ENCODE results near the gene ATP2A3. TPM values are rescaled to one million over a fixed set of nuclear protein-coding genes. Genes with fewer than 3 reads are reported as not detected.

The ATP2A3 gene
- total RNA-seq: 10 to 100 TPM; 92.6 to 98.3 TPM

DNA sequence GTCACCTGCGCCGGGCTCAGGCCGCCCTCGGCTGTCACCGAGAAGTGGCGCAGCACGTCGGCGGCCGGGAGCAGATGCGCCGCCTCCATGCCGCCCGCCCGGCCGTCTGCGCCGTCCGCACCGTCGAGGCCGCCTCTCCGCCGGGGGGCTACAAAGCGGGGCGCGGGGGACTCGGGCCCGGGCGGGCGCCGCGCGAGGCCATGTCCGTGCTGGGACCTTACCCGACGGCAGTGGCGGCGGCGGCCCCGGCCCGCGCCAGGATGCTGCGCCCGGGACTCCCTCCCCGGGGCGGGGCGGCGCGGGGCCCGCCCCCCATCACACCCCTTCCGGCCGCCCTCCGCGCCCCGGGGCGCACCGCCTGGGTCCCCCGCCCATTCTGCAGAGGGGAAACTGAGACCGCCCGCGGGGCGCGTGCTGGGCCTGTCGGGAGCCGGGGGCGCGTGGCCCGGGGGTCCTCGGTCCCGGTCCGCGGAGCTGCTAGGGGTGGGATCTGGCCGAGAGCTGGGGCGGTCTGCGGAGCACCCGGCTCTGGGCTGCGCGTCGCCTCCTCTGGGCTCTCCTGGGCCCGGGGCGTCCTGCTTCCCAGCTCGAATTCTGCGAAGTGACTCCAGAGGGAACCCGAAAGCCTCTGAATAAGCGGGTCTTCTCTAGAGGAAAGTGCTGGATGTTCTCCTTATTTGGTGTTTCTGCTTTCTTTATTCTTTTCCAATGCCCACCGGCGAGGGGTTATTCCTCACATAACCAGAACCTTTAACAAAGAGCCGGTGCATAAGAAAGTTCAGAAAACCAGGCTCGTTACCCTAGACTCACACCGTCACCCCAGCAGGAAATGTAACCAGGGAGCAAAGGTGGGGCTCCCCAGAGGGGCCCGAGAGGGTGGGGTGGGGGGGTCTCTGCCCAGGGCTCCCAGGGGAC lies at the start of gene ATP2A3:
ATP2A3 (minus strand) TSS at position 235 of the 915 bp plus-strand sequence; CDS start at position 89, 146 bp downstream.
- Mint-ChIP-seq H3K27ac (peak within 1 kb of the TSS; percentile 93), H3K9me3 (ENCODE audit: low read depth) (no peaks in the 10 kb centered on the region), H3K36me3 (ENCODE audit: low read depth) (peaks cover 4% of the 10 kb centered on the region), H3K4me3 (peak within 1 kb of the TSS; percentile 86), H3K4me1 (peaks cover 48% of the 10 kb centered on the region), H3K27me3 (no peaks in the 10 kb centered on the region)
- intact Hi-C loops (cut with DNase I, micrococcal nuclease): loop anchor here (1.0 to 10.0 kb wide), 17 partner anchors 20 to 1570 kb away; partner anchors contain the start of genes CYB5D2 (in 2 of the 2), ZZEF1 (in 2 of the 2), ARRB2 (in 1 of the 2) and CAMKK1 (in 1 of the 2)
- ATAC-seq (peak; percentile 70), DNase-seq (peak; percentile 87)
- ChIA-PET POLR2A (interaction anchor here (1.0 to 1.2 kb wide), 5 partner anchors 14 to 179 kb away, joined by 3 to 4 read pairs (median 3); partner anchors contain the start of genes CYB5D2 and ZZEF1), CTCF (interaction anchor here (0.6 to 2.8 kb wide), 8 partner anchors 15 to 244 kb away, joined by 3 to 17 read pairs (median 4); partner anchors contain the start of gene CAMKK1)

DNA sequence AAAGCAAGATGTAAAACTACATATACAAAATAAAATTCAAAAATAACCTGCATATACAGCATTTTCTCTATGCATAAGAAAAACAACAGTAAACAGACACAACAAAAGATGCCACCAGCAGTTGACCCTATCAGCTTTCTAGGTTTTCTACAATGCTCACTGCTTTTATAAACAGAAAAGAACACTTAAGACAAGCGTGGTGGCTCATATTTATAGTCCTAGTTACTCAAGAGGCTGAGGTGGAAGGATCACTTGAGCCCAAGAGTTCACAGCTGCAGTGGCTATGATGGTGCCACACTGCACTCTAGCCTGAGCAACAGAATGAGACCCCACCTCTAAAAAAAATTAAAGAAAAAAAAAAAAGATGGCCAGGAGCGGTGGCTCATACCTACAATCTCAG lies 46.5 kb upstream of the ATP2A3 start:
- Mint-ChIP-seq H3K27ac (no peak overlapping the region), H3K9me3 (ENCODE audit: low read depth) (no peaks in the 10 kb centered on the region), H3K36me3 (ENCODE audit: low read depth) (peaks cover 40% of the 10 kb centered on the region), H3K4me1 (no peaks in the 10 kb centered on the region), H3K4me3 (no peak overlapping the region), H3K27me3 (no peaks in the 10 kb centered on the region)
- ATAC-seq (no peak), DNase-seq (no peak)
- CTCF ChIA-PET: interaction anchor here (0.7 kb wide), 1 partner anchor 44 kb away, joined by 4 read pairs; no protein-coding TSS in a partner anchor
- POLR2A ChIA-PET: no interaction called here
- intact Hi-C loops (cut with DNase I, micrococcal nuclease): no loop called here

DNA sequence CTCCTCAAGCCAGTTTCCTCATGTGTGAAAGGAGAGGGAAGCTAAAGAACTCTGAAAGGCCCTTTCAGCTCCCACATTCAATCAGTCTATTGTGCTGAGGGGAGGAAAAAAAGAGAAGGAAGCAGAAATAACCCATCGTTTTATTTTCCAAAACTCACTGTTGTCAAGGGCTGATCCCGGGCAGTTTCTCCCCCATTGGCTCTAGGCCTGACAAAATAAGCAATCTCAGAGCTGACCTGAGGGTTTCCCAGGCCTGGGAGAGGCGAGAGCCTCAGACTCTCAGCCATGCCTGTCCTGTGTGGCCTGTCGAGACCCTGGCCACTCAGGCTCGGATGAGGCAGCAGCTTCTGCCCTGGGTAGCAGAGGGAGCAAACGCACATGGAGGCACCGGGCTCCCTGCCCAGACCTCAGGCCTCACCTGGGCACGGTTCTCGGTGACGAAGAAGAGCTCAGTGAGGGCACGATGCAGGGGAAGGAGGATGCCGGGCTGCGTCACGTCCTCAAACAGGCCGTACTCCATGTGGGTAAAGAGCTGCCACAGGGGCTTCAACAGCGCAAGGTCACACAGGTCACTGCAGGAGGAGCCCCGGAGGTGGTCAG lies 45.0 kb upstream of the ATP2A3 start:
- Mint-ChIP-seq H3K27ac (no peak overlapping the region), H3K4me3 (no peak overlapping the region), H3K4me1 (peaks cover 6% of the 10 kb centered on the region), H3K36me3 (ENCODE audit: low read depth) (peaks cover 31% of the 10 kb centered on the region), H3K27me3 (no peaks in the 10 kb centered on the region), H3K9me3 (ENCODE audit: low read depth) (no peaks in the 10 kb centered on the region)
- intact Hi-C loops (cut with DNase I, micrococcal nuclease): no loop called here
- DNase-seq (no peak), ATAC-seq (no peak)
- POLR2A ChIA-PET: no interaction called here
- CTCF ChIA-PET: interaction anchor here (0.5 to 2.3 kb wide), 3 partner anchors 25 to 95 kb away, joined by 3 to 11 read pairs (median 4); no protein-coding TSS in a partner anchor

DNA sequence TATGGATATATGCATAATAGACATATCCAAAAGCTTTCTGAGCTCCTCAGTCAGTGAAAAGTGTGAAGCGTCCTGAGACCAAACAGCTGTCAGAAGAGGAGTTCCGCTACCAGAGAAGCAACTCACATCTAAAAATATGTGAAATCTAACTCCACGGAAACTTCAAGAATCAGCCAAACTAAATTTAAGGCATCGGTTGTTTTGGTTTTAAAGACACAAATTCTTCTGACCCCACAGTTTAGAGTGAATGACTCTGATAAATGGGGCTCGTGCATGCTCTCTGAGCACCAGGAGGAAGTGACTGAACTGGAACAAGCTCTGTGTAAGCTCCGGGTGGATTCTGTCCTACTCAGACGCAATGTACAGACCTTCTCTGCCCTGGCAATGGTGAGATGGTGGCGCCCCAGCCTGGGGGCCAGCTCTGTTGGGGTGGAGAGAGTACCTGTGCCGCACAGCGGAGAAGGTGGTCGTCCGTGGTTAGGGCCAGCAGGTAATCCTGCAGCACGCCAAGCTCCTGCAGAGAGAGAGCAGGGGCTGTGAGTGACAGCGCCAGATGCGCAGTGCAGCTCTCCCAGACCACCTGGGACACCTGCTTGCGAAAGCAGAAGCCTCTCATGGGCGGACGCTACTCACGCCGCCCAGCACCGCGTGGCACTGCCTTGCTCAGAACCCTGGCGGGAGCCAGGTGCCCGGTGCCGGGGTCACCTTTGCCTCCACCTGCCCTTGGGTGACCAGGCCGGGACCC lies 44.4 kb upstream of the ATP2A3 start:
- DNase-seq (no peak), ATAC-seq (no peak)
- ChIA-PET CTCF (interaction anchor here (0.8 to 2.3 kb wide), 3 partner anchors 46 to 97 kb away, joined by 3 to 11 read pairs (median 3); no protein-coding TSS in a partner anchor), POLR2A (interaction anchor here (0.7 kb wide), 1 partner anchor 177 kb away, joined by 3 read pairs; no protein-coding TSS in a partner anchor)
- intact Hi-C loops (cut with DNase I, micrococcal nuclease): no loop called here
- Mint-ChIP-seq H3K4me3 (no peak overlapping the region), H3K27ac (no peak overlapping the region), H3K4me1 (peaks cover 6% of the 10 kb centered on the region), H3K36me3 (ENCODE audit: low read depth) (peaks cover 24% of the 10 kb centered on the region), H3K9me3 (ENCODE audit: low read depth) (no peaks in the 10 kb centered on the region), H3K27me3 (no peaks in the 10 kb centered on the region)

DNA sequence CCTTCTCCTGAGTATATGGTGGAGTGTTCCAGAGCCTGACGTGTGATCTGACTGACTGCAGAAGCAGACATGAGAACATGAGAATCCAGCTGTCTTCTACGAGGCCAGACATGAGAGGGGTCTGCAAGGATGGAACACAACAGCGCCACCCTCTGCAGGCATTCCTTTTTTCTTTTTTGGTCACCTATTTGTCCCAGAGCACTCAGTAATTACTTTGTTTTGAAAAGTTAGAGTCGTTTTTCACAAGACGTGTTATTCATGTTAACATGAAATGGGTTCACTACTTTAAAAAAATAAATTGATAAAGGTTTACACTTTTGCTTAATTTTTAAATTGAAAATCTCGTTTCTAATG lies 43.8 kb upstream of the ATP2A3 start:
- POLR2A ChIA-PET: interaction anchor here (0.7 kb wide), 1 partner anchor 178 kb away, joined by 3 read pairs; no protein-coding TSS in a partner anchor

DNA sequence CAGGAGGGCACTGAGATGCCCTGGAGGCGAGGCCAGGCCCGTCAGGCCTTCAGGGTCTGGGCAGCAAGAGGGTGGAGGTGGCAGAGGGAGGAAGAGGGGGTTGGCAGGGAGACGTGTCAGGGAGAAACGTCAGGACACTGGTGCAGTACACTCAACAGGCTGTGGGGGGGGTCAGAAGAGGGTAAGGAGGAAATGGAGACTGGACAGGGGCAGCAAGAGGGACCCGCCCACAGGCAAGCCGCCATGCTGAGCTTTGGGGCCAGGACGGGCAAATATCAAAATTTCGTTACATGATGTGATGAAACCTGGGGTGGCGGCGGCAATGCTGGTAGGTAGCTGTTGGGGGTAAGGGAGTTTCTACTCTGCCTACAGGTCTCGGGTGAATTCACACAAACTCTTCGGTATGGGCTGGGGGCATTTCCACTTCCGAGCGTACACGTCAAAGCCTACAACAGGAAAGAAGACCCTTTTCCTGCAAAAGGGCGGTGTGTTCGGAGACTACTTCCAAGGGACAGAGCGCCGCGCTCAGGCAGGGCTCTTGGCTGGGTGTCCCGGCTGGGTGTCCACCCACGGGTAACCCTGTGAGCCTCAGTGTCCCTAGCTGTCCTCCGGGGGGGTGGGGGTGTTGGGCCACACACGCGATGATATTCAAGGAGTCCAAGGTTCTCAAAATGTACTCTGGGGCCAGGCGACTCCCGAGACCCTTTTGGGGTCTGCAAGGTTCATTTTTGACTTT lies 43.3 kb upstream of the ATP2A3 start:
- ATAC-seq (no peak), DNase-seq (no peak)
- H3K4me1 Mint-ChIP-seq: peaks cover 6% of the 10 kb centered on the region
- intact Hi-C loops (cut with DNase I, micrococcal nuclease): no loop called here
- ChIA-PET CTCF (interaction anchor here (0.7 to 9.4 kb wide), 3 partner anchors 71 to 95 kb away, joined by 3 to 61 read pairs (median 11); no protein-coding TSS in a partner anchor), POLR2A (no interaction called here)
- peaks cover 20% of the 10 kb centered on the region for H3K36me3 Mint-ChIP-seq (ENCODE audit: low read depth)
- no peaks in the 10 kb centered on the region for H3K27me3 Mint-ChIP-seq
- peak overlapping the region; percentile 26 for H3K27ac Mint-ChIP-seq
- no peak overlapping the region for H3K4me3 Mint-ChIP-seq
- H3K9me3 Mint-ChIP-seq (ENCODE audit: low read depth): no peaks in the 10 kb centered on the region

More for the DNA sequence above, 43.8 kb upstream of the ATP2A3 start:
- no peak overlapping the region for H3K4me3 Mint-ChIP-seq
- H3K27me3 Mint-ChIP-seq: no peaks in the 10 kb centered on the region
- H3K36me3 Mint-ChIP-seq (ENCODE audit: low read depth): peaks cover 22% of the 10 kb centered on the region
- CTCF ChIA-PET: interaction anchor here (0.8 to 2.3 kb wide), 3 partner anchors 45 to 96 kb away, joined by 3 to 11 read pairs (median 3); no protein-coding TSS in a partner anchor
- H3K4me1 Mint-ChIP-seq: peaks cover 6% of the 10 kb centered on the region
- intact Hi-C loops (cut with DNase I, micrococcal nuclease): no loop called here
- H3K27ac Mint-ChIP-seq: no peak overlapping the region
- DNase-seq (no peak), ATAC-seq (no peak)
- H3K9me3 Mint-ChIP-seq (ENCODE audit: low read depth): no peaks in the 10 kb centered on the region

DNA sequence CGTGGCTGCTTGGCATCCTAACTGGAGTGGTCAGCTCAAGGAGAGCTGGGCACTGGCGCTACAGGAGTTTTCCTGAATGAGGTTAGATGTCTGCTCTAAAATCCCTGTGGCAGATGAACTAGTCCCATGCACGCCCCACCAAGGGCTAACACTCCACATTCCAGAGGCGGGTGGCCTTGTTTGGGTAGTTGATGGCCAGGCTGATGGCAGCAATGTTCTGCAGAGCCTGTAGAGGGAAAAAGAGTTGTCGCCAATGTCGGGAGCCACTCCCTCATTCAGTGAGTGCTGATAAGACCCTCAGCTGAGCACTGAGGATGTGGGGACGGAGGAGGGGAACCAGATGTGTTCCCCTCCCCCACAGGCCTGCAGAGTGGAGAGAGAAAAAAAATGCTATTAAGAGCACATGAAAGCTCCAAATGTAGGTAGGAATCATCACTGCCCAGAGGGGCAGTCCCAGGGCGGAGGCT lies 42.5 kb upstream of the ATP2A3 start:
- CTCF ChIA-PET: interaction anchor here (0.7 to 9.4 kb wide), 4 partner anchors 59 to 269 kb away, joined by 3 to 61 read pairs (median 3); no protein-coding TSS in a partner anchor
- Mint-ChIP-seq H3K36me3 (ENCODE audit: low read depth) (peaks cover 17% of the 10 kb centered on the region), H3K4me3 (no peak overlapping the region), H3K4me1 (peaks cover 6% of the 10 kb centered on the region), H3K27me3 (no peaks in the 10 kb centered on the region), H3K27ac (no peak overlapping the region), H3K9me3 (ENCODE audit: low read depth) (no peaks in the 10 kb centered on the region)
- intact Hi-C loops (cut with DNase I, micrococcal nuclease): no loop called here
- ATAC-seq (no peak), DNase-seq (no peak)
- POLR2A ChIA-PET: no interaction called here

DNA sequence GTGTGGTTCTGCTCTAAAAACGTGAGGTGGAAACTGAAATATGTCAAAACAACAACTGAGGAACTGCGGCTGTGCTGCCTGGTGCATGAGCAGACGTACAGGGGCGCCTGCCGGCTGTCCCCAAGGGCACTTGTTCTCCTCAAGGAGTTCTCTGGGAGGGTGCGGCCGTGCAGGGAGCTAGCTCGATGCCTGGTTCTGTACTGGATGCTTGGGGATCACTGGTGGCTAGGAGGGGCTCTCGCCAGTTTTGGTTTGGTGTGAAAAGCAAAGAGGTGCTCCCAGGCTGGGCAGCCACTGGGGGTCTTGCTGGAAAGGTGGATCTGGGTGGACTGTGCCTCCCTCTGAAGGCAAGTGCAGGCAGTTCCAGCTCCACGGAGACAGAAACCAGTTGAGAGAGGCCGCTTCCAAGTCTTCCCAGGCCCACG lies 41.9 kb upstream of the ATP2A3 start:
- Mint-ChIP-seq H3K27me3 (no peaks in the 10 kb centered on the region), H3K4me3 (no peak overlapping the region), H3K36me3 (ENCODE audit: low read depth) (peaks cover 15% of the 10 kb centered on the region), H3K27ac (no peak overlapping the region), H3K4me1 (peaks cover 6% of the 10 kb centered on the region), H3K9me3 (ENCODE audit: low read depth) (no peaks in the 10 kb centered on the region)
- DNase-seq (no peak), ATAC-seq (no peak)
- intact Hi-C loops (cut with DNase I, micrococcal nuclease): no loop called here
- ChIA-PET POLR2A (no interaction called here), CTCF (interaction anchor here (0.6 to 9.4 kb wide), 6 partner anchors 11 to 269 kb away, joined by 3 to 61 read pairs (median 3); no protein-coding TSS in a partner anchor)

DNA sequence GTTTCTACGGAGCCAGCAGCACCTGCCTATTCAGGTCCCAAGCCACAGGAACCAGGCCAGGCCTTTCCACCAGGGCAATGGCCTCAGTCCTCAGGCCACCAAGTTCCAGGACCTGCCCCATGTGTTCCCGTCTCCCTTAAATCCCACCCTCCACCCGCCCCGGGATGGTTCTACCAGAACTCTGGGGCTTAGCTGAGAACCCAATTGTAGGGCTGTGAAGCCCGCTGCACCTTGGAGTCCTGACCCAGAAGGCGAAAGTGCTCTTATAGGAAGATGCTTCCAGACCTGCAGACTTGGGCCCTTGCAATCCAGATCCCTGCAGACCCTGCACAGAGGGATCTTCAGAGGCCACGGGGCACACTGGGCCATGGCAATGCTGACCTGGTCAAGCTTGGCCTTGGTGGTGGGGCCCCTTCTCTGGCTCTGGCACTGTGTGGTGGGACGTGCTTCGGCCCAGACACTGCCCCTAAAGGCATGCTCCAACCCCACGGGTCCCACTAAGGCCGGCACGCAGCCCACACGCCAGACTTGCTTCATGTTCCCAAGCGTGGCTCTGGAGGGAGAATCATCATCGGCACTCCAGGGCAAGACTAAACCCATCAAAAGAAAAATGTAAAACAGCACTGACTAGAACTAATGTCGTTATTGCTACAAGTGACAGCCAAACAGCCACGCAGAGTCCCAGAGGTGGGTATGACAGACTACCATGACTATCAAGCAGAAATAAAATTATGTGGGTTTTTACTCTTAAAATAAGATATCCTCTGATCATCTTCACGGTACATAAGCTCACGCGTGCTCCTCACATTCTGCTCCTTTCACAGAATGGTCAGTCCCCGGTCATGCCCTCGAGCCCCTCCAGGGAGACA lies 41.3 kb upstream of the ATP2A3 start:
- no peaks in the 10 kb centered on the region for H3K9me3 Mint-ChIP-seq (ENCODE audit: low read depth)
- intact Hi-C loops (cut with DNase I, micrococcal nuclease): loop anchor here in 1 of 2 experiments (2.0 kb wide), 2 partner anchors 91 to 143 kb away; no protein-coding TSS in a partner anchor

More for the DNA sequence above, 41.3 kb upstream of the ATP2A3 start:
- POLR2A ChIA-PET: interaction anchor here (0.7 kb wide), 1 partner anchor 41 kb away, joined by 3 read pairs; no protein-coding TSS in a partner anchor
- peaks cover 14% of the 10 kb centered on the region for H3K36me3 Mint-ChIP-seq (ENCODE audit: low read depth)
- no peak overlapping the region for H3K27ac Mint-ChIP-seq
- ATAC-seq (no peak), DNase-seq (no peak)
- H3K27me3 Mint-ChIP-seq: no peaks in the 10 kb centered on the region
- no peak overlapping the region for H3K4me3 Mint-ChIP-seq
- H3K4me1 Mint-ChIP-seq: peaks cover 6% of the 10 kb centered on the region
- CTCF ChIA-PET: interaction anchor here (0.6 to 9.4 kb wide), 9 partner anchors 11 to 1113 kb away, joined by 3 to 61 read pairs (median 3); no protein-coding TSS in a partner anchor

Measured in activated CD4-positive, alpha-beta T cell treated with anti-CD3 and anti-CD28 coated beads for 36 hours (primary cell).